SK-N-SH (cell line): ENCODE results near the gene KPRP. TPM values are rescaled to one million over a fixed set of nuclear protein-coding genes. Genes with fewer than 3 reads are reported as not detected.

Experiments used
- CTCF ChIA-PET: fragments of 300-600, 350-600 bp; formaldehyde crosslinking; extraction: SDS; loops from one replicate; lab custom pipeline; 2021; lab: Yijun Ruan, JAX
- POLR2A ChIA-PET: fragments of 350-600 bp; sonication (Branson Sonifier 250); formaldehyde crosslinking; extraction: SDS; loops from one replicate; lab custom pipeline; 2020; ENCODE audit warnings: antibody characterized with exemption, inconsistent platforms; lab: Yijun Ruan, JAX
- DNase-seq: peaks from one replicate; pipeline ENCODE4 v3.0.0; 2012
- H2AFZ ChIP-seq: fragments of 200-600 bp; sonication (generic); 2 replicates; pipeline ENCODE4 v1.8.1; 2016; ENCODE audit warnings: antibody characterized with exemption, mild to moderate bottlenecking, low read depth
- H3F3A ChIP-seq: fragments of 200-600 bp; sonication (generic); replicated peaks from 2 replicates; pipeline ENCODE3; 2016; ENCODE audit warnings: antibody characterized with exemption, mild to moderate bottlenecking; ENCODE audit not compliant: insufficient read depth
- H3K27ac ChIP-seq, 2 experiments: fragments of 200-500 bp in 1 of 2; fragments of 200-600 bp in 1 of 2; sonication (Bioruptor generic) in 1 of 2; sonication (generic), shearing (Covaris generic) in 1 of 2; 2 replicates each; pipeline versions ENCODE4 v1.5.1 to v1.6.1; 2014 to 2016; ENCODE audit warnings: low read depth in 2 of 2, inconsistent platforms in 1 of 2, low read length in 1 of 2, mild to moderate bottlenecking in 1 of 2, mixed read lengths in 1 of 2
- H3K27me3 ChIP-seq: fragments of 200-600 bp; sonication (generic), shearing (Covaris generic); 2 replicates; pipeline ENCODE4 v1.6.1; 2016; ENCODE audit warnings: mixed run types; ENCODE audit not compliant: insufficient read depth
- H3K36me3 ChIP-seq, 2 experiments: fragments of 200-500 bp in 1 of 2; fragments of 200-600 bp in 1 of 2; sonication (Bioruptor generic) in 1 of 2; sonication (generic) in 1 of 2; replicated peaks in 1 of 2; 2 replicates each; pipeline versions ENCODE3 to v1.5.1; 2014 to 2016; ENCODE audit warnings: low read length in 1 of 2, mild to moderate bottlenecking in 1 of 2; ENCODE audit not compliant: insufficient read depth in 2 of 2, control insufficient read depth in 1 of 2
- H3K4me1 ChIP-seq, 2 experiments: fragments of 200-500 bp in 1 of 2; fragments of 200-600 bp in 1 of 2; sonication (Bioruptor generic) in 1 of 2; sonication (generic), shearing (Covaris generic) in 1 of 2; 2 replicates each; pipeline versions ENCODE4 v1.5.1 to v1.6.1; 2014 to 2016; ENCODE audit warnings: low read depth in 1 of 2, low read length in 1 of 2, mixed run types in 1 of 2; ENCODE audit not compliant: insufficient read depth in 2 of 2, control insufficient read depth in 1 of 2
- H3K4me2 ChIP-seq: fragments of 200-600 bp; sonication (generic), shearing (Covaris generic); 2 replicates; pipeline ENCODE4 v1.6.1; 2017; ENCODE audit warnings: mixed run types
- H3K4me3 ChIP-seq, 2 experiments: fragments of 200-500 bp in 1 of 2; fragments of 200-600 bp in 1 of 2; sonication (Bioruptor generic) in 1 of 2; sonication (generic), shearing (Covaris generic) in 1 of 2; 2 replicates each; pipeline versions ENCODE4 v1.5.1 to v1.8.1; 2014 to 2016; ENCODE audit warnings: low read depth in 2 of 2, inconsistent platforms in 1 of 2, low read length in 1 of 2, mild to moderate bottlenecking in 1 of 2, mixed read lengths in 1 of 2, moderate library complexity in 1 of 2
- H3K79me2 ChIP-seq: fragments of 200-600 bp; sonication (generic); 2 replicates; pipeline ENCODE4 v1.8.1; 2017; ENCODE audit warnings: mild to moderate bottlenecking; ENCODE audit not compliant: insufficient read depth
- H3K9ac ChIP-seq: fragments of 200-600 bp; sonication (generic); 2 replicates; pipeline ENCODE4 v1.6.1; 2017; ENCODE audit warnings: mixed run types
- H3K9me2 ChIP-seq: fragments of 200-600 bp; sonication (generic); 2 replicates; pipeline ENCODE4 v1.6.1; 2017; ENCODE audit warnings: mixed run types
- H3K9me3 ChIP-seq: fragments of 200-600 bp; sonication (generic); 2 replicates; pipeline ENCODE4 v1.6.1; 2017; ENCODE audit warnings: mixed run types, mild to moderate bottlenecking, moderate library complexity
- H4K20me1 ChIP-seq: fragments of 200-600 bp; sonication (generic); 2 replicates; pipeline ENCODE4 v1.6.1; 2017; ENCODE audit warnings: mild to moderate bottlenecking, mixed run types; ENCODE audit not compliant: insufficient read depth
- CTCF ChIP-seq: fragments of 200-600 bp; sonication (generic); IDR thresholded peaks from 2 replicates; pipeline ENCODE4 v1.6.1; 2017; ENCODE audit warnings: antibody characterized with exemption, mild to moderate bottlenecking, moderate library complexity
- ELF1 ChIP-seq: IDR thresholded peaks from 2 replicates; pipeline ENCODE4 v1.4.0; 2012
- EP300 ChIP-seq, 2 experiments: IDR thresholded peaks; 2 replicates each; pipeline versions ENCODE4 v1.4.0 to v1.6.1; 2012; ENCODE audit warnings: borderline replicate concordance in 1 of 2, low read depth in 1 of 2, low read length in 1 of 2
- EZH2phosphoT487 ChIP-seq: fragments of 200-600 bp; sonication (generic); IDR thresholded peaks from 2 replicates; pipeline ENCODE4 v1.6.1; 2017; ENCODE audit warnings: low read depth, mixed run types, mild to moderate bottlenecking, antibody characterized with exemption, moderate library complexity, borderline replicate concordance
- FOXM1 ChIP-seq: IDR thresholded peaks from 2 replicates; pipeline ENCODE4 v1.4.0; 2012; ENCODE audit warnings: low read depth, mild to moderate bottlenecking
- GATA2 ChIP-seq: sonication (generic); formaldehyde crosslinking; IDR thresholded peaks from 2 replicates; pipeline ENCODE4 v1.5.0; 2020; ENCODE audit warnings: mild to moderate bottlenecking, missing genetic modification reagents
- IRF3 ChIP-seq: fragments of 150-350 bp; IDR thresholded peaks from 2 replicates; pipeline ENCODE4 v1.6.1; 2016; ENCODE audit warnings: mild to moderate bottlenecking, low read depth, low read length
- JUND ChIP-seq: IDR thresholded peaks from 2 replicates; pipeline ENCODE4 v1.4.0; 2012
- MAX ChIP-seq: IDR thresholded peaks from 2 replicates; pipeline ENCODE4 v1.4.0; 2012; ENCODE audit warnings: low read depth
- REST ChIP-seq: IDR thresholded peaks from 2 replicates; pipeline ENCODE4 v1.6.1; 2012; ENCODE audit warnings: mild to moderate bottlenecking, low read depth, low read length, moderate library complexity
- RFX5 ChIP-seq: IDR thresholded peaks from 2 replicates; pipeline ENCODE4 v1.6.1; 2012; ENCODE audit warnings: mild to moderate bottlenecking, improper control_type of control experiment, low read length
- RXRA ChIP-seq: IDR thresholded peaks from 2 replicates; pipeline ENCODE4 v1.4.0; 2012; ENCODE audit warnings: low read depth, mild to moderate bottlenecking, borderline replicate concordance
- SMC3 ChIP-seq: IDR thresholded peaks from 2 replicates; pipeline ENCODE4 v1.6.1; 2012; ENCODE audit warnings: low read depth, low read length, improper control_type of control experiment
- TAF1 ChIP-seq: IDR thresholded peaks from 2 replicates; pipeline ENCODE4 v1.6.1; 2012; ENCODE audit warnings: low read depth, mild to moderate bottlenecking, low read length, moderate library complexity, borderline replicate concordance
- USF1 ChIP-seq: IDR thresholded peaks from 2 replicates; pipeline ENCODE4 v1.4.0; 2012; ENCODE audit warnings: low read depth, borderline replicate concordance
- USF2 ChIP-seq: fragments of 150-350 bp; IDR thresholded peaks from 2 replicates; pipeline ENCODE4 v1.6.1; 2017; ENCODE audit warnings: antibody characterized with exemption, low read length, low read depth, borderline replicate concordance
- YY1 ChIP-seq: IDR thresholded peaks from 2 replicates; pipeline ENCODE4 v1.4.0; 2012; ENCODE audit warnings: low read depth, mild to moderate bottlenecking
- WGBS: methylation state at CpG from one replicate; pipeline ENCODE4 v1.1.6; 2017; ENCODE audit warnings: low lambda C conversion rate; 5-methylcytosine and 5-hydroxymethylcytosine counted together
- polyA plus RNA-seq, 3 experiments: library from polyadenylated mRNA; depleted of rRNA; stranded (reverse); fragments of >200 nt; gene quantifications; 2 replicates each; pipeline ENCODE4 v1.2.3, GENCODE V29; 2012

The KPRP gene
- polyA plus RNA-seq, 1 of the 3 experiments (the other 2 are of a cell fraction) = not detected

GRCh38 chr1:152735648-152736047 is 22.2 kb upstream of the KPRP start:
- Histone ChIP-seq H3K79me2 (no peaks in the 10 kb centered on the region), H3K9me3 (no peaks in the 10 kb centered on the region), H3K4me2 (no peak overlapping the region), H3K36me3 (no peaks in the 10 kb centered on the region), H3K27ac (no peak overlapping the region), H3K4me3 (no peak overlapping the region), H3K4me1 (no peaks in the 10 kb centered on the region), H3K27me3 (no peaks in the 10 kb centered on the region), H4K20me1 (no peaks in the 10 kb centered on the region), H3K9me2 (no peaks in the 10 kb centered on the region), H3K9ac (no peak overlapping the region), H2AFZ (no peak overlapping the region), H3F3A (no peaks in the 10 kb centered on the region)
- ChIA-PET CTCF (no interaction called here), POLR2A (no interaction called here)
- TF ChIP-seq SMC3 (no peak), CTCF (peak; percentile 34)
- no peak for DNase-seq
- 0% methylated on average over 1 of the region's 1 CpG for WGBS

- no peak for DNase-seq
- Histone ChIP-seq H4K20me1 (no peaks in the 10 kb centered on the region), H3K4me3 (no peak overlapping the region), H3K79me2 (no peaks in the 10 kb centered on the region), H3K4me1 (no peaks in the 10 kb centered on the region), H3K36me3 (no peaks in the 10 kb centered on the region), H3K9me2 (no peaks in the 10 kb centered on the region), H3K9ac (no peak overlapping the region), H3K27me3 (no peaks in the 10 kb centered on the region), H3K4me2 (no peak overlapping the region), H2AFZ (no peak overlapping the region), H3K27ac (no peak overlapping the region), H3F3A (no peaks in the 10 kb centered on the region), H3K9me3 (no peaks in the 10 kb centered on the region)
- ChIA-PET POLR2A (no interaction called here), CTCF (no interaction called here)
- WGBS = 5% methylated on average over 5 of the region's 5 CpGs
- TF ChIP-seq TAF1 (no peak), IRF3 (no peak), USF1 (no peak), USF2 (no peak), YY1 (no peak), JUND (no peak), GATA2 (no peak), EZH2phosphoT487 (no peak), RFX5 (no peak), REST (no peak), ELF1 (no peak), FOXM1 (no peak), EP300 (IDR thresholded peaks at IDR 0.05; ENCODE audit: borderline replicate concordance in 1 of 2, low read depth in 1 of 2, low read length in 1 of 2) (no peak), RXRA (no peak), MAX (no peak), CTCF (no peak)
Observed at GRCh38 chr1:152737997-152738396, 19.8 kb upstream of the KPRP start.
